ENCODE data around the gene RFX8. TPM values are rescaled to one million over a fixed set of nuclear protein-coding genes. Genes with fewer than 3 reads are reported as not detected.

Gene RFX8
- total and polyA plus RNA-seq, 2 of the 8 experiments (the other 6 are each of a cell fraction or from before 2014, with no cell fraction given) = 0.60 to 0.97 TPM

DNA sequence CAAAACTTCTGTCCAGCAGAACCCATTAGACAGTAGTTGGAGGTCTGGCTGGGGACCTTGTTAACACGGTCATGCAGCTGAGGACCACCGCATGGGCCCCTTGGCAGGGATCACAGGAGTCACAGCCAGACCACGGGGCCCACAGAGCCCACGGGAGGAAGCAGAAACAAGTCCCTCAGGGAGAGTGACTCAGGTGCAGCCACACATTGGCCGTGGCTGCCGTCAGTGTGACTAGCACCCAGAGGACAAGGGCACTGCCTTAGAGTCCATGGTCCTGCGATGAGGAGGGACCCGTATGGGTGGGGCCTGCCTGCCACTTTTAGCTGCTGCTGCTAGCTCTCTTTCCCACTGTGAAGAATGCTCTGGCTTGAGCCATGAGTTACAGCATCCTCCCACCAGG lies 5.9 kb upstream of the RFX8 start:
- Histone ChIP-seq H3K27me3 (replicated peaks in 1 of 4; ENCODE audit: control insufficient read depth in 3 of 4, extremely low read depth in 1 of 4, insufficient read depth in 3 of 4, low read length in 3 of 4) (no peaks in the 10 kb centered on the region), H3K4me1 (replicated peaks in 1 of 4; ENCODE audit: control insufficient read depth in 3 of 4, insufficient read depth in 4 of 4, low read length in 3 of 4) (peaks cover 0 to 10% (median 3%) of the 10 kb centered on the region in 4 experiments; a peak in 4 of 7 replicates), H4K20me1 (replicated peaks in 1 of 2; ENCODE audit: control insufficient read depth in 1 of 2, insufficient read depth in 2 of 2, low read length in 2 of 2) (no peaks in the 10 kb centered on the region), H3K27ac (ENCODE audit: low read depth, low read length) (no peak overlapping the region), H3K4me2 (ENCODE audit: insufficient read depth in 1 of 2, low read depth in 2 of 2, low read length in 2 of 2) (no peak overlapping the region), H3K79me1 (ENCODE audit: low read depth, low read length) (no peaks in the 10 kb centered on the region), H2AK5ac (ENCODE audit: low read depth, low read length) (0 out of 2 replicates have a peak overlapping the region, but pooled peaks have one; percentile 9), H2BK20ac (ENCODE audit: low read length) (peak overlapping the region; percentile 62; the same call in 1 of the 2 replicates), H3K36me3 (ENCODE audit: control insufficient read depth in 2 of 4, insufficient read depth in 4 of 4, low read length in 3 of 4) (no peaks in the 10 kb centered on the region), H2BK15ac (ENCODE audit: low read length) (no peak overlapping the region), H2BK5ac (ENCODE audit: low read depth, low read length) (peak overlapping the region; percentile 12; the same call in 1 of the 2 replicates), H3K4ac (replicated peaks; ENCODE audit: insufficient read length, low read depth, low read length) (no peak overlapping the region), H4K5ac (ENCODE audit: insufficient read length, low read depth, low read length) (no peak overlapping the region), H4K8ac (ENCODE audit: extremely low read depth, insufficient read depth, low read length) (no peak overlapping the region), H2BK120ac (replicated peaks; ENCODE audit: low read depth, low read length) (peak overlapping the region; percentile 86), H3K18ac (ENCODE audit: extremely low read depth, low read length) (no peak overlapping the region), H3K14ac (ENCODE audit: insufficient read length) (no peak overlapping the region), H2BK12ac (ENCODE audit: low read depth, low read length) (peak overlapping the region; percentile 76; the same call in 1 of the 2 replicates), H3K23ac (ENCODE audit: insufficient read length) (no peak overlapping the region), H3K23me2 (ENCODE audit: low read depth, low read length) (no peaks in the 10 kb centered on the region), H3K56ac (replicated peaks; ENCODE audit: insufficient read length, low read depth, low read length) (no peak overlapping the region), H2AFZ (ENCODE audit: low read length) (no peak overlapping the region; the same call in 1 of the 2 replicates), H3K79me2 (ENCODE audit: control insufficient read depth in 1 of 2, insufficient read depth in 2 of 2, low read length in 2 of 2) (no peaks in the 10 kb centered on the region), H3K9me3 (ENCODE audit: insufficient read depth in 2 of 2, low read depth in 1 of 2, low read length in 1 of 2) (no peaks in the 10 kb centered on the region), H3K4me3 (ENCODE audit: extremely low read depth in 1 of 4, insufficient read depth in 2 of 4, low read depth in 3 of 4, low read length in 4 of 4) (no peak overlapping the region), H4K91ac (replicated peaks; ENCODE audit: insufficient read length, low read length) (peak overlapping the region; percentile 83), H3K9ac (replicated peaks in 1 of 4; ENCODE audit: extremely low read depth in 1 of 4, low read depth in 3 of 4, low read length in 3 of 4) (no peak overlapping the region)
- ChIA-PET CTCF (ENCODE audit: partially characterized antibody) (interaction anchor here (0.9 to 1.2 kb wide), 2 partner anchors 231 to 240 kb away, joined by 3 read pairs; no protein-coding TSS in a partner anchor), POLR2A (ENCODE audit: partially characterized antibody) (no interaction called here)
- WGBS, 2 experiments (ENCODE audit: extremely low coverage in 1 of 2, insufficient coverage in 1 of 2, insufficient read length in 1 of 2, insufficient replicate concordance in 2 of 2, low coverage in 1 of 2, low lambda C conversion rate in 2 of 2, missing lambda C conversion rate in 1 of 2) = 90% methylated on average over 8 of the region's 8 CpGs; no CpG with 5 or more reads in 1 of the 2 experiments
- DNase-seq (ENCODE audit: low read depth in 1 of 2, low spot score in 2 of 2) (peak in 1 of 2 experiments; percentile 13), FAIRE-seq (no peak)
- TF ChIP-seq EZH2 (IDR thresholded peaks at IDR 0.05; ENCODE audit: low read depth, low read length, severe bottlenecking) = no peak
- no peak for TF ChIP-seq GTF2F1 (IDR thresholded peaks at IDR 0.05; ENCODE audit: borderline replicate concordance, low read depth, low read length)
- TF ChIP-seq, protein P1, sequence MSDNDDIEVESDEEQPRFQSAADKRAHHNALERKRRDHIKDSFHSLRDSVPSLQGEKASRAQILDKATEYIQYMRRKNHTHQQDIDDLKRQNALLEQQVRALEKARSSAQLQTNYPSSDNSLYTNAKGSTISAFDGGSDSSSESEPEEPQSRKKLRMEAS (IDR thresholded peaks at IDR 0.05) = no peak

All from H1 (cell line).